HCT116 (cell line): ENCODE measurements around the gene TNFRSF6B. TPM values are rescaled to one million over a fixed set of nuclear protein-coding genes. Genes with fewer than 3 reads are reported as not detected.

ENCODE experiments used
- ATAC-seq: fragments of 200-7000 bp; cut with Tn5 transposase; 2 replicates; pipeline ENCODE4 v1.9.1; 2020; ENCODE audit warnings: mild to moderate bottlenecking, moderate library complexity
- BruUV-seq: library from RNA; stranded (reverse); fragments of 400-500 nt; replicated peaks from 2 replicates; lab custom pipeline; 2021; lab: Mats Ljungman, UMichigan
- CTCF ChIA-PET: fragments of 300-600 bp; sonication (Branson Sonifier 250); formaldehyde crosslinking; loops from one replicate; lab custom pipeline; 2021; ENCODE audit warnings: antibody characterized with exemption; lab: Charles Lee
- POLR2A ChIA-PET: fragments of 300-600, 350-600 bp; sonication (Branson Sonifier 250); formaldehyde crosslinking; loops from one replicate; lab custom pipeline; 2021; ENCODE audit warnings: antibody characterized with exemption; lab: Charles Lee
- RAD21 ChIA-PET, 2 experiments: fragments of 300-600 bp; sonication (Branson Sonifier 250); formaldehyde crosslinking; loops; one replicate each; lab custom pipeline; 2023; ENCODE audit warnings: low total read pairs in 2 of 2; ENCODE audit not compliant: uncharacterized antibody in 2 of 2, unreplicated experiment in 2 of 2, low non-redundant PET in 1 of 2; lab: Charles Lee
- DNase-seq: peaks from one replicate; pipeline ENCODE4 v3.0.0-alpha.2; 2010; ENCODE audit warnings: low read depth, low spot score
- H2AFZ ChIP-seq: fragments of 200-600 bp; shearing (Covaris generic), sonication (generic); 2 replicates; pipeline ENCODE4 v1.6.1; 2017; ENCODE audit warnings: low read depth, mixed run types, mixed read lengths, antibody characterized with exemption, low read length; ENCODE audit not compliant: poor library complexity, severe bottlenecking
- H3K27ac ChIP-seq: 2 replicates; pipeline ENCODE4 v1.5.1; 2012; ENCODE audit warnings: low read depth, low read length
- H3K27me3 ChIP-seq: fragments of 200-600 bp; sonication (generic); 2 replicates; pipeline ENCODE4 v1.6.1; 2016; ENCODE audit warnings: mixed run types, low read length, mixed read lengths; ENCODE audit not compliant: insufficient read depth
- H3K36me3 ChIP-seq, 2 experiments: fragments of 200-500 bp in 1 of 2; fragments of 200-600 bp in 1 of 2; sonication (Bioruptor generic) in 1 of 2; sonication (generic) in 1 of 2; 2 replicates each; pipeline versions ENCODE4 v1.5.1 to v1.6.1; 2014 to 2016; ENCODE audit warnings: low read length in 2 of 2, inconsistent platforms in 1 of 2, mixed read lengths in 1 of 2, mixed run types in 1 of 2; ENCODE audit not compliant: insufficient read depth in 2 of 2, control insufficient read depth in 1 of 2
- H3K4me1 ChIP-seq, 2 experiments: fragments of 200-600 bp in 1 of 2; sonication (generic) in 1 of 2; 2 replicates each; pipeline versions ENCODE4 v1.5.1 to v1.6.1; 2012 to 2017; ENCODE audit warnings: low read length in 2 of 2, inconsistent platforms in 1 of 2, mild to moderate bottlenecking in 1 of 2, mixed read lengths in 1 of 2, mixed run types in 1 of 2, moderate library complexity in 1 of 2; ENCODE audit not compliant: insufficient read depth in 2 of 2, control insufficient read depth in 1 of 2
- H3K4me2 ChIP-seq: fragments of 200-600 bp; sonication (generic); 2 replicates; pipeline ENCODE4 v1.6.1; 2017; ENCODE audit warnings: mixed run types, low read length, mixed read lengths
- H3K4me3 ChIP-seq, 2 experiments: fragments of 200-600 bp in 1 of 2; sonication (generic) in 1 of 2; replicated peaks in 1 of 2; 2 replicates each; pipeline ENCODE4 v1.5.1; 2011 to 2016; ENCODE audit warnings: low read length in 2 of 2, control low read depth in 1 of 2, low read depth in 1 of 2, mild to moderate bottlenecking in 1 of 2, mixed read lengths in 1 of 2, mixed run types in 1 of 2
- H3K79me2 ChIP-seq: fragments of 200-600 bp; sonication (generic); 2 replicates; pipeline ENCODE4 v1.6.1; 2017; ENCODE audit warnings: mild to moderate bottlenecking, mixed run types, low read length, moderate library complexity, mixed read lengths; ENCODE audit not compliant: insufficient read depth
- H3K9ac ChIP-seq: fragments of 200-600 bp; sonication (generic); 2 replicates; pipeline ENCODE4 v1.6.1; 2016; ENCODE audit warnings: low read length, mixed read lengths
- H3K9me2 ChIP-seq: fragments of 200-600 bp; sonication (generic), shearing (Covaris generic); 2 replicates; pipeline ENCODE4 v1.6.1; 2017; ENCODE audit warnings: mixed run types, mild to moderate bottlenecking, moderate library complexity; ENCODE audit not compliant: insufficient read depth
- H3K9me3 ChIP-seq, 2 experiments: fragments of 200-500 bp in 1 of 2; fragments of 200-600 bp in 1 of 2; sonication (Bioruptor generic) in 1 of 2; sonication (generic) in 1 of 2; 2 replicates each; pipeline ENCODE4 v1.6.1; 2014 to 2017; ENCODE audit warnings: low read length in 2 of 2, mixed read lengths in 2 of 2, inconsistent platforms in 1 of 2, low read depth in 1 of 2, mild to moderate bottlenecking in 1 of 2, mixed run types in 1 of 2, moderate library complexity in 1 of 2; ENCODE audit not compliant: control insufficient read depth in 1 of 2, insufficient read depth in 1 of 2
- H4K20me1 ChIP-seq: fragments of 200-600 bp; sonication (generic), shearing (Covaris generic); 2 replicates; pipeline ENCODE4 v1.6.1; 2017; ENCODE audit warnings: mixed run types, mild to moderate bottlenecking, moderate library complexity; ENCODE audit not compliant: insufficient read depth
- POLR2AphosphoS5 ChIP-seq: IDR thresholded peaks from 2 replicates; pipeline ENCODE4 v1.6.1; 2011; ENCODE audit warnings: mild to moderate bottlenecking, low read depth, low read length, moderate library complexity
- intact Hi-C: fragments of 100-400 bp; cut with micrococcal nuclease; formaldehyde crosslinking; loops from 2 replicates; pipeline ENCODE4 v1.10.0; 2022
- total RNA-seq: library from RNA; stranded (reverse); gene quantifications from one replicate; pipeline ENCODE4 v1.2.1, GENCODE V29; 2021; ENCODE audit not compliant: unreplicated experiment
- TF ChIP-seq, protein P1 (sequence below): IDR thresholded peaks from 2 replicates; pipeline ENCODE4 v1.6.1; 2011; ENCODE audit warnings: mild to moderate bottlenecking, low read length, moderate library complexity; ENCODE audit not compliant: insufficient replicate concordance; ENCODE audit errors: extremely low read depth

Gene TNFRSF6B
- total RNA-seq, 1 experiment from 2014 or later: 147 TPM

DNA sequence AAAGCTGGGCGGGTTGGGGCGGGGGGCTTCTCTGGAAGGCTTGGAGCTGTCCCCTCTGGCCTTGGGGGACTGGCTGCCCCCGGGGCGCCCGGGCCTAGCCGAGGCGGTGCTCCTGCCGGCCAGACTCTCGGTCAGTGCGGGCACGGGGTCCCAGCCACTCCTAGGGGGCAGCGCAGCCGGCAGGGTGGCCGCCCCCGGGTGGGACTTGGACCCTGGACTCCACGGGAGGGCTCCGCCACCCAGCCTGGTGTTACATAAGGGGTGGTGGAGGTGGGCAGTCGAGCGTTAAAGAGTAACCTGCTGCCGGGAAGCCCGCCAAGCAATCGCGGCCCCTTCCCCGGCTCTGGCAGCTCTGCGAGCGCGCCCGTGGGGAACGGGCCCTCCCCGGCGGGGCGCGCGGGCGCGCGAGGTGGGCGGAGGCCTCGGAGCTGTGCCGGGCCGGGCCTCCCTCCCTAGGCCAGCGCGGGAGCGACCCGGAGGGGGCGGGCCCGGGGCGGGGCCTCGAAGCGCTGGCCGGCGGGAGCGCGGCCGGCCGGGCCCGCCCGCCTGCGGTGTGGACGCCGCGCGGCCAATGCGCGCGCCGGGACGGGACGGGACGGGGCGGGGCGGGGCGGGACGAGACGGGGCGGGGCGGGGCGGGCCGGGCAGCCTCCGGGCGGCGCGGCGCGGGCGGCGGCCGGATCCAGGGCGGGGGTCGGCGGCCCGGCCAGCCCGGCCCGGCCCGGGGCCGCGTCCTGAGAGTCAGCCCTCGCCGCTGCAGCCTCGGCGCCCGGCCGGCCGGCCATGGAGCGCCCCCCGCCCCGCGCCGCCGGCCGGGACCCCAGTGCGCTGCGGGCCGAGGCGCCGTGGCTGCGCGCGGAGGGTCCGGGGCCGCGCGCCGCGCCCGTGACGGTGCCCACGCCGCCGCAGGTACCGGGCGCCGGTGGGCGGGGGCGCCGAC, 42.9 kb downstream of the TNFRSF6B start, which contains the start of gene SLC2A4RG:
Gene SLC2A4RG, plus strand, starts transcription at position 647 of the 940 bp plus-strand sequence. Its CDS starts 137 bp downstream, at position 784.
- H3K9ac ChIP-seq: peak within 1 kb of the TSS; percentile 89
- peak; percentile 69 for ATAC-seq
- RAD21 ChIA-PET: no interaction called here
- H3K36me3 ChIP-seq: peaks cover 3 to 23% of the 10 kb centered on the region in 2 experiments; a peak in 2 of 4 replicates
- H3K27ac ChIP-seq: peak within 1 kb of the TSS; percentile 96
- TF ChIP-seq, protein P1, sequence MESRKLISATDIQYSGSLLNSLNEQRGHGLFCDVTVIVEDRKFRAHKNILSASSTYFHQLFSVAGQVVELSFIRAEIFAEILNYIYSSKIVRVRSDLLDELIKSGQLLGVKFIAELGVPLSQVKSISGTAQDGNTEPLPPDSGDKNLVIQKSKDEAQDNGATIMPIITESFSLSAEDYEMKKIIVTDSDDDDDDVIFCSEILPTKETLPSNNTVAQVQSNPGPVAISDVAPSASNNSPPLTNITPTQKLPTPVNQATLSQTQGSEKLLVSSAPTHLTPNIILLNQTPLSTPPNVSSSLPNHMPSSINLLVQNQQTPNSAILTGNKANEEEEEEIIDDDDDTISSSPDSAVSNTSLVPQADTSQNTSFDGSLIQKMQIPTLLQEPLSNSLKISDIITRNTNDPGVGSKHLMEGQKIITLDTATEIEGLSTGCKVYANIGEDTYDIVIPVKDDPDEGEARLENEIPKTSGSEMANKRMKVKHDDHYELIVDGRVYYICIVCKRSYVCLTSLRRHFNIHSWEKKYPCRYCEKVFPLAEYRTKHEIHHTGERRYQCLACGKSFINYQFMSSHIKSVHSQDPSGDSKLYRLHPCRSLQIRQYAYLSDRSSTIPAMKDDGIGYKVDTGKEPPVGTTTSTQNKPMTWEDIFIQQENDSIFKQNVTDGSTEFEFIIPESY: no peak
- 0 out of 2 replicates have a peak, but pooled peaks have one; percentile 45 for TF ChIP-seq POLR2AphosphoS5
- TF ChIP-seq, all 23 proteins: peak for 1
- Histone ChIP-seq H3K79me2 (peaks cover 18% of the 10 kb centered on the region), H3K4me1 (peaks cover 20 to 50% of the 10 kb centered on the region in 2 experiments; a peak in 3 of 4 replicates), H2AFZ (no peak within 1 kb of the TSS), H3K4me2 (peak within 1 kb of the TSS; percentile 78), H3K27me3 (no peaks in the 10 kb centered on the region), H4K20me1 (no peaks in the 10 kb centered on the region), H3K9me2 (no peaks in the 10 kb centered on the region), H3K4me3 (peak within 1 kb of the TSS; percentile 76 to 85), H3K9me3 (no peaks in the 10 kb centered on the region)
- no TSS peak for BruUV-seq
- ChIA-PET POLR2A (no interaction called here), CTCF (no interaction called here)
- no peak for DNase-seq
- intact Hi-C loops: loop anchor here (10.0 kb wide), 1 partner anchor 125 kb away; the partner anchor contains the start of genes ABHD16B and TPD52L2
